GM12891 (cell line): ENCODE measurements around the gene MYO7A.

Experiments used
- DNase-seq: peaks from one replicate; pipeline ENCODE4 v3.0.0; 2011; ENCODE audit warnings: low spot score; ENCODE audit not compliant: insufficient read length
- FAIRE-seq: peaks from 2 replicates; lab custom pipeline; 2011; peaks lifted over from hg19 to GRCh38; lab: Jason Lieb, UNC
- PAX5 ChIP-seq: IDR thresholded peaks from 2 replicates; pipeline ENCODE4 v1.6.1; 2011; ENCODE audit warnings: low read length, moderate library complexity, mild to moderate bottlenecking; ENCODE audit not compliant: insufficient read depth, severe bottlenecking
- POLR2A ChIP-seq: IDR thresholded peaks from 2 replicates; pipeline ENCODE4 v1.6.1; 2011; ENCODE audit warnings: low read depth, low read length, control low read depth
- POLR2AphosphoS5 ChIP-seq: IDR thresholded peaks from 2 replicates; pipeline ENCODE4 v1.6.1; 2011; ENCODE audit warnings: low read depth, low read length, control low read depth
- POU2F2 ChIP-seq: IDR thresholded peaks from 2 replicates; pipeline ENCODE4 v1.6.1; 2011; ENCODE audit warnings: low read depth, mild to moderate bottlenecking, control low read depth, low read length, moderate library complexity
- SPI1 ChIP-seq: IDR thresholded peaks from 2 replicates; pipeline ENCODE4 v1.6.1; 2011; ENCODE audit warnings: low read depth, low read length, control low read depth
- TAF1 ChIP-seq: IDR thresholded peaks from 2 replicates; pipeline ENCODE4 v1.6.1; 2011; ENCODE audit warnings: low read depth, low read length, control low read depth

MYO7A gene

GRCh38 chr11:77211594-77212251 is 83.7 kb downstream of the MYO7A start:
- no peak for FAIRE-seq
- no peak for TF ChIP-seq POLR2AphosphoS5
- TF ChIP-seq PAX5, result no peak
- no peak for TF ChIP-seq POU2F2
- TF ChIP-seq TAF1, result no peak
- no peak for TF ChIP-seq POLR2A
- no peak for TF ChIP-seq SPI1

GRCh38 chr11:77212314-77213007 is 84.4 kb downstream of the MYO7A start:
- DNase-seq (no peak), FAIRE-seq (no peak)
- TF ChIP-seq PAX5, result no peak
- no peak for TF ChIP-seq POLR2A
- no peak for TF ChIP-seq TAF1
- no peak for TF ChIP-seq POLR2AphosphoS5
- TF ChIP-seq POU2F2, result no peak
- TF ChIP-seq SPI1, result no peak

More at GRCh38 chr11:77211594-77212251, 83.7 kb downstream of the MYO7A start:
- DNase-seq, result peak; percentile 5

GRCh38 chr11:77213029-77213579 is 85.1 kb downstream of the MYO7A start:
- DNase-seq (no peak), FAIRE-seq (no peak)
- TF ChIP-seq POLR2AphosphoS5 (no peak), POU2F2 (no peak), POLR2A (no peak), SPI1 (no peak), TAF1 (no peak), PAX5 (no peak)

- no peak for FAIRE-seq
- TF ChIP-seq POLR2AphosphoS5, result no peak
- TF ChIP-seq PAX5, result no peak
- TF ChIP-seq POU2F2, result no peak
- no peak for TF ChIP-seq POLR2A
- TF ChIP-seq TAF1, result no peak
- TF ChIP-seq SPI1, result no peak
- peak; percentile 1 for DNase-seq
These were observed 85.8 kb downstream of the MYO7A start for GRCh38 chr11:77213589-77214428.

- no peak for FAIRE-seq
- TF ChIP-seq POU2F2, result no peak
- TF ChIP-seq TAF1, result no peak
- TF ChIP-seq POLR2A, result no peak
- no peak for TF ChIP-seq PAX5
- no peak for TF ChIP-seq SPI1
- TF ChIP-seq POLR2AphosphoS5, result no peak
These were observed 86.5 kb downstream of the MYO7A start for GRCh38 chr11:77214557-77214956.

GRCh38 chr11:77215106-77215505 is 87.1 kb downstream of the MYO7A start:
- FAIRE-seq (no peak), DNase-seq (no peak)
- TF ChIP-seq POLR2A, result no peak
- no peak for TF ChIP-seq POU2F2
- TF ChIP-seq SPI1, result no peak
- no peak for TF ChIP-seq PAX5
- no peak for TF ChIP-seq POLR2AphosphoS5
- TF ChIP-seq TAF1, result no peak

More at GRCh38 chr11:77214557-77214956, 86.5 kb downstream of the MYO7A start:
- no peak for DNase-seq

- TF ChIP-seq POLR2AphosphoS5, result no peak
- TF ChIP-seq POU2F2, result no peak
- no peak for TF ChIP-seq PAX5
- no peak for TF ChIP-seq POLR2A
- TF ChIP-seq TAF1, result no peak
- TF ChIP-seq SPI1, result no peak
- FAIRE-seq, result no peak
- DNase-seq, result no peak
These were observed 89.1 kb downstream of the MYO7A start for GRCh38 chr11:77217156-77217555.

- TF ChIP-seq POU2F2 (no peak), SPI1 (no peak), PAX5 (no peak), POLR2AphosphoS5 (no peak), TAF1 (no peak), POLR2A (no peak)
- DNase-seq (no peak), FAIRE-seq (no peak)
These were observed 95.8 kb downstream of the MYO7A start for GRCh38 chr11:77223797-77224196.
